Superior temporal gyrus (tissue), 1 donor: Measurements from ENCODE around the gene KLHL13.
"Not testable (repeated sequence)": the region's sequence is repeated elsewhere in the genome, so short reads cannot be mapped to it uniquely, and the experiment has no call there.

Experiments
- DNase-seq: peaks from one replicate; pipeline ENCODE4 v3.0.0-alpha.2; 2016; ENCODE audit errors: extremely low spot score

The KLHL13 gene

GRCh38 chrX:117990438-117990837, 126.2 kb downstream of the KLHL13 start:
- no peak for DNase-seq

GRCh38 chrX:117989512-117989911, 127.1 kb downstream of the KLHL13 start:
- no peak for DNase-seq

- no peak for DNase-seq
Observed at GRCh38 chrX:117987373-117987772, 129.2 kb downstream of the KLHL13 start.

GRCh38 chrX:117985241-117985640, 131.4 kb downstream of the KLHL13 start:
- no peak for DNase-seq

- DNase-seq: no peak
Observed at GRCh38 chrX:117982694-117983392, 133.8 kb downstream of the KLHL13 start.

- no peak for DNase-seq
Observed at GRCh38 chrX:117978402-117978801, 138.2 kb downstream of the KLHL13 start.

GRCh38 chrX:117977526-117977925, 139.1 kb downstream of the KLHL13 start:
- DNase-seq: no peak

GRCh38 chrX:117973110-117973807, 143.4 kb downstream of the KLHL13 start:
- DNase-seq: no peak

- DNase-seq: no peak
Observed at GRCh38 chrX:117972711-117973109, 143.9 kb downstream of the KLHL13 start.

- no peak for DNase-seq
Observed at GRCh38 chrX:117969782-117970181, 146.8 kb downstream of the KLHL13 start.

GRCh38 chrX:117969328-117969727, 147.3 kb downstream of the KLHL13 start:
- DNase-seq: no peak

GRCh38 chrX:117959045-117959444, 157.6 kb downstream of the KLHL13 start:
- DNase-seq: no peak

GRCh38 chrX:117957128-117957527, 159.5 kb downstream of the KLHL13 start:
- no peak for DNase-seq

GRCh38 chrX:117939296-117939695, 177.3 kb downstream of the KLHL13 start:
- not testable (repeated sequence) for DNase-seq

GRCh38 chrX:117936118-117936517, 180.5 kb downstream of the KLHL13 start:
- DNase-seq: no peak

GRCh38 chrX:117930116-117930515, 186.5 kb downstream of the KLHL13 start:
- DNase-seq: not testable (repeated sequence)

- no peak for DNase-seq
Observed at GRCh38 chrX:117919755-117920154, 196.9 kb downstream of the KLHL13 start.

GRCh38 chrX:117910216-117910615, 206.4 kb downstream of the KLHL13 start:
- DNase-seq: no peak

GRCh38 chrX:117898226-117898625, 218.4 kb downstream of the KLHL13 start:
- DNase-seq: no peak

- DNase-seq: no peak
Observed at GRCh38 chrX:117895418-117895817, 221.2 kb downstream of the KLHL13 start.

- no peak for DNase-seq
Observed at GRCh38 chrX:117892469-117892868, 224.1 kb downstream of the KLHL13 start.

- no peak for DNase-seq
Observed at GRCh38 chrX:117871796-117872195, 244.8 kb downstream of the KLHL13 start.

- DNase-seq: no peak
Observed at GRCh38 chrX:117860517-117860916, 256.1 kb downstream of the KLHL13 start.
